ENCODE measurements around the gene CAPNS1. TPM values are rescaled to one million over a fixed set of nuclear protein-coding genes. Genes with fewer than 3 reads are reported as not detected.
A peak's percentile ranks its signal among the peaks of the same experiment; 100 is the strongest.

CAPNS1 gene
- total RNA-seq, 3 donors from 2014 or later (not counting 1 experiment from before 2014, with no cell fraction given): 569 to 637 (median 578) TPM

GRCh38 chr19:36151144-36152018 lies 11.5 kb downstream of the CAPNS1 start:
- intact Hi-C loops (cut with micrococcal nuclease): no loop called here
- 96% methylated on average over 47 of the region's 47 CpGs for WGBS (ENCODE audit: insufficient coverage)

GRCh38 chr19:36152019-36152351 lies 12.1 kb downstream of the CAPNS1 start:
- peaks cover 5% of the 10 kb centered on the region for H3K4me1 ChIP-seq (ENCODE audit: control insufficient read depth, insufficient read depth, low read length)
- Mint-ChIP-seq H3K4me1 (peaks cover 0 to 27% of the 10 kb centered on the region in 2 donors), H3K36me3 (no peaks in the 10 kb centered on the region), H3K9me3 (no peaks in the 10 kb centered on the region), H3K27me3 (ENCODE audit: low read depth in 2 of 2) (no peaks in the 10 kb centered on the region), H3K4me3 (no peak overlapping the region), H3K27ac (no peak overlapping the region)
- H3K4me3 ChIP-seq (ENCODE audit: low read length): no peak overlapping the region
- WGBS (ENCODE audit: insufficient coverage): 87% methylated on average over 16 of the region's 16 CpGs
- intact Hi-C loops (cut with micrococcal nuclease): no loop called here
- H3K36me3 ChIP-seq (ENCODE audit: control insufficient read depth, insufficient read depth, low read length): peaks cover 37% of the 10 kb centered on the region
- DNase-seq (no peak), ATAC-seq (no peak)
- H3K9me3 ChIP-seq (ENCODE audit: control insufficient read depth, insufficient read depth, low read length): no peaks in the 10 kb centered on the region
- no peak for TF ChIP-seq CTCF (IDR thresholded peaks at IDR 0.05)
- no peak overlapping the region for H3K27ac ChIP-seq (ENCODE audit: low read length)
- H3K27me3 ChIP-seq (ENCODE audit: control insufficient read depth, insufficient read depth, low read length): no peaks in the 10 kb centered on the region

More at GRCh38 chr19:36151144-36152018, 11.5 kb downstream of the CAPNS1 start:
- H3K36me3 ChIP-seq (ENCODE audit: control insufficient read depth, insufficient read depth, low read length): peaks cover 43% of the 10 kb centered on the region
- no peak for ATAC-seq
- no peak overlapping the region for H3K27ac ChIP-seq (ENCODE audit: low read length)
- Mint-ChIP-seq H3K36me3 (peaks cover 3% of the 10 kb centered on the region), H3K4me1 (peaks cover 0 to 29% of the 10 kb centered on the region in 2 donors), H3K27ac (peak overlapping the region in 1 of 2 donors; percentile 40), H3K9me3 (no peaks in the 10 kb centered on the region), H3K4me3 (peak overlapping the region; percentile 17), H3K27me3 (ENCODE audit: low read depth in 2 of 2) (no peaks in the 10 kb centered on the region)
- no peaks in the 10 kb centered on the region for H3K27me3 ChIP-seq (ENCODE audit: control insufficient read depth, insufficient read depth, low read length)
- no peaks in the 10 kb centered on the region for H3K9me3 ChIP-seq (ENCODE audit: control insufficient read depth, insufficient read depth, low read length)
- no peak for TF ChIP-seq CTCF (IDR thresholded peaks at IDR 0.05)
- no peak overlapping the region for H3K4me3 ChIP-seq (ENCODE audit: low read length)
- DNase-seq: no peak
- peaks cover 5% of the 10 kb centered on the region for H3K4me1 ChIP-seq (ENCODE audit: control insufficient read depth, insufficient read depth, low read length)

GRCh38 chr19:36152352-36153091 lies 12.7 kb downstream of the CAPNS1 start, which contains the start of gene COX7A1:
Gene COX7A1 (minus strand): TSS chr19:36152447. CDS start chr19:36152407, 40 bp downstream.
- peaks cover 5% of the 10 kb centered on the region for H3K4me1 ChIP-seq (ENCODE audit: control insufficient read depth, insufficient read depth, low read length)
- Mint-ChIP-seq H3K27ac (peak within 1 kb of the TSS; percentile 40 to 66), H3K9me3 (no peaks in the 10 kb centered on the region), H3K4me3 (peak within 1 kb of the TSS; percentile 17), H3K27me3 (ENCODE audit: low read depth in 2 of 2) (no peaks in the 10 kb centered on the region), H3K4me1 (peaks cover 0 to 27% of the 10 kb centered on the region in 2 donors), H3K36me3 (no peaks in the 10 kb centered on the region)
- no peaks in the 10 kb centered on the region for H3K27me3 ChIP-seq (ENCODE audit: control insufficient read depth, insufficient read depth, low read length)
- H3K9me3 ChIP-seq (ENCODE audit: control insufficient read depth, insufficient read depth, low read length): no peaks in the 10 kb centered on the region
- H3K27ac ChIP-seq (ENCODE audit: low read length): no peak within 1 kb of the TSS
- DNase-seq (no peak), ATAC-seq (peak in 1 of 3 donors; percentile 28)
- intact Hi-C loops (cut with micrococcal nuclease): no loop called here
- H3K36me3 ChIP-seq (ENCODE audit: control insufficient read depth, insufficient read depth, low read length): peaks cover 34% of the 10 kb centered on the region
- no peak for TF ChIP-seq CTCF (IDR thresholded peaks at IDR 0.05)
- H3K4me3 ChIP-seq (ENCODE audit: low read length): no peak within 1 kb of the TSS
- 44% methylated on average over 40 of the region's 40 CpGs for WGBS (ENCODE audit: insufficient coverage)
